HG02852 (cell line): ENCODE data around the gene PSTPIP1.

Experiments
- ATAC-seq: cut with Tn5 transposase; IDR thresholded peaks from one replicate; pipeline ENCODE4 v1.9.1; 2021; ENCODE audit warnings: mild to moderate bottlenecking, moderate library complexity; ENCODE audit not compliant: unreplicated experiment

The PSTPIP1 gene

GRCh38 chr15:77039217-77039533 is 44.2 kb downstream of the PSTPIP1 start:
- ATAC-seq = no peak

- no peak for ATAC-seq
Observed at GRCh38 chr15:77039848-77040247, 44.9 kb downstream of the PSTPIP1 start.

- no peak for ATAC-seq
Observed at GRCh38 chr15:77040673-77041072, 45.7 kb downstream of the PSTPIP1 start.

GRCh38 chr15:77042245-77042919 is 47.5 kb downstream of the PSTPIP1 start:
- no peak for ATAC-seq

GRCh38 chr15:77042955-77043920 is 48.3 kb downstream of the PSTPIP1 start:
- no peak for ATAC-seq

GRCh38 chr15:77044228-77045042 is 49.5 kb downstream of the PSTPIP1 start:
- no peak for ATAC-seq

GRCh38 chr15:77045985-77046384 is 51.1 kb downstream of the PSTPIP1 start:
- ATAC-seq = no peak

- ATAC-seq = no peak
Observed at GRCh38 chr15:77046704-77047412, 51.9 kb downstream of the PSTPIP1 start.

GRCh38 chr15:77048135-77048876 is 53.4 kb downstream of the PSTPIP1 start:
- no peak for ATAC-seq

GRCh38 chr15:77052556-77052955 is 57.6 kb downstream of the PSTPIP1 start:
- no peak for ATAC-seq

- ATAC-seq = no peak
Observed at GRCh38 chr15:77053709-77054108, 58.8 kb downstream of the PSTPIP1 start.

GRCh38 chr15:77057072-77057471 is 62.1 kb downstream of the PSTPIP1 start:
- no peak for ATAC-seq

- no peak for ATAC-seq
Observed at GRCh38 chr15:77057685-77058084, 62.8 kb downstream of the PSTPIP1 start.

GRCh38 chr15:77058468-77058867 is 63.5 kb downstream of the PSTPIP1 start:
- ATAC-seq = no peak

GRCh38 chr15:77059786-77060361 is 64.9 kb downstream of the PSTPIP1 start:
- ATAC-seq = no peak

- ATAC-seq = no peak
Observed at GRCh38 chr15:77060546-77060945, 65.6 kb downstream of the PSTPIP1 start.

- ATAC-seq = no peak
Observed at GRCh38 chr15:77063249-77063648, 68.3 kb downstream of the PSTPIP1 start.

GRCh38 chr15:77064063-77064462 is 69.1 kb downstream of the PSTPIP1 start:
- no peak for ATAC-seq

GRCh38 chr15:77064539-77065308 is 69.8 kb downstream of the PSTPIP1 start:
- ATAC-seq = no peak
